ENCODE results near the gene CACNA1S.

Gene CACNA1S

DNA sequence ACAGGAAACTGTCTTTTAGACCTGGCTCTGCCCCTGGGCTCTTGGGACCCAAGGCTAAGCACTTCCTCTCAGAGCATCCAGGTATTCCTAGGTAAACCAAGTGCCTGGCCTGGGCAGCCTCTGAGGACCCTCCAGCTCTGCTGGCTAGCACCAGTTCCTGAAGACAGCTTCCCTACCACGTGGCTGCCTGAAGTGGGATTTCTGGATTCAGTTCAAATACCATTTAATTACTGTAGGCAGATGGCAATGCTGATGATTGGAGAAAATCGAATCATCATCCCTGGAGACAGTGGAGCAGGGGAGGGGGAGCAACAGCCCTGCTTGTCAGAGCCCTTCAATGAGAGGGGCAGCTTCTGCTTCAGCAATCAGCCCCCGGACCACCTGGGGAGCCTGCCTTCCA lies 100.6 kb downstream of the CACNA1S start:
- no peak for DNase-seq (ENCODE audit: low read depth)

DNA sequence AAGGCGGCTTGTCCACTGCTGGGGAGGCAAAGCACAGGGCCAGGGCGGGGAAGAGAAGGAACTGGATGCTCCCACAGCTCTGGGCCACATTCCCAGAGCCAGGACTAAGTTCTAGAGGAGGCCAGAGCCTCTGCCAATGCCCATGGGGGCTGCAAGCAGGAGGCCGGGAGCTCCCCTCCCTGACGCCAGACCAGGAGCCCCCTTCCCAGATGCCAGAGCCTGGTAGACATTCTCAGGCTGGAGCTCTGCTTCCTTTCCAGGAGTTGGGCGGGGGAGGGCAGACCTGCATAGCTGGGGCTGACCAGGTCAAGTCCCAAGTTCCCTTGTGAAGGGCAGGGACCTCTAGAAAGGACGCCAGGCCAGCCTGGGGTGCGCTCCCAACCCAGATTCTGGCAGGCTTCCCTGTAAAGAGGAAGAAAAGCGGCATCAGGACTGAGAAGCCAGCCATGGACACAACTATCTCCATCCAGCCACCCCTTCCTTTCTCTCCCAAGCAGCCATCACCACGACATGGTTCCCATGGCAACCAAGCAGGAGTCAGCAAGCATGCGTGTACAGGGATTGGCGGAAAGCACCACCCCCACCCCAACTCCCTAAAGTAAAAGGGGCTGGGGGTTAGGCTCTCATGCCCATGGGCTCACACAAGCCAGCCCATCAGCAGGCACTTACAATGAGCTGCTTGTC lies 102.1 kb downstream of the CACNA1S start:
- no peak for DNase-seq (ENCODE audit: low read depth)

DNA sequence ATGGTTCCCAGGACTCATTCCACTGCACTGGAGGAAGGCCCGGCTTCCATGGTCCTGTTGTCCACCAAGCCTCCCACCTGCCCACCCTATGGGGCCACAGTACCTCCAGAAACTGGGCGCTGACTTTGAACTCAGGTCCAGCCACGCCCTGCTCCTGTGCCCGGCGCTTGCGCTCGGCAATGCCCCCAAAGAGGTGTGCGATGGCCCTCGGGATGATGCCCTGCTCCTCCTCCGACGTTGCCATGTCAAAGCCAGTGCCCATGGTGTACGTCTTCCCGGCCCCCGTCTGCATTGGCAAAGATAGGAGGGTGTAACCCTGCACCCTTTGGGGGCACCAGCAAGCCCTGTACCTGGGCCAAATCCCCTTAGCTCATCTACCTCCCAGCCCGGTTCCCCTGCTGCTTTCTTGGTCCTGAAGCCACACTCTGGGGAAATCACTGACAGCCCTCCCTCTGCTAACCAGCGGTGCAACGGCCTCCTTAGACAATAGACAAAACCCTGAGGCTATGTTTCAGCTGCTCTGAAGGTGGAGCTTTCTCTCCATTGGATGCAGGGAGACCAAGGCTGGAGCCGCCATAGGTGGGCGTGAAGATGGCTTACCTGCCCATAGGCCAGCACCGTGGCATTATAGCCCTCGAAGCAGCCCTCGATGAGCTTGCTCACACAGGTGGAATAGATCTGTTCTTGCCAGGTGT lies 103.4 kb downstream of the CACNA1S start:
- no peak for DNase-seq (ENCODE audit: low read depth)

DNA sequence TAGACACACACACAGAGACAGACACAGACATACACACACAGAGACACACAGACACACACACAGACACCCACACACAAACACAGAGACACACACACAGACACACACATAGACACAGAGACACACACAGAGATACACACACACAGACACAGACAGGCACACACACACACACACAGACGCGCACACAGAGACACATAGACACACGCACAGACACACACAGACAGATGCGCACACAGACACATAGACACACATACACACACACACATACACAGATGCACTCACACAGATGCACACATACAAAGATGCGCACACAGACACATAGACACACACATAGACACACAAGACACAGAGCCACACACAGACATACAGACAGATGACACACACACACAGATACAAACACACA lies 104.7 kb downstream of the CACNA1S start:
- DNase-seq (ENCODE audit: low read depth) = no peak

DNA sequence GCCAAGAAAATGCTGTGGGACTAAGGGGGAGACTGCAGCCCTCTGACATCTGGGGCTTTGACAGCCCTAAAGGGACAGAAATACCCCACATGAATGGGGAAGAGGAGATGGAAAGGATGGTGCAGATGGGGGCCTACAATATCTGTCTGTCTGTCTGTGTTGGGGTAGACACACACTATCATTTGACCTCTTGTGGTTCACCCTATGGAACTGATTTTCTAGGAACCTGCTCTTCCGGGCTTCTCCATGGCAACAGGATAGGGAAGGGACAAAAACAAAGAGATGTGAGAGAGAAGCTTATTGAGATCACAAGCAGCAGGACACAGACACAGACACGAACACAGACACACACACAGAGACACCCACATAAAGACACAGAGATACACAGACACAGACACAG lies 105.8 kb downstream of the CACNA1S start:
- no peak for DNase-seq (ENCODE audit: low read depth)

DNA sequence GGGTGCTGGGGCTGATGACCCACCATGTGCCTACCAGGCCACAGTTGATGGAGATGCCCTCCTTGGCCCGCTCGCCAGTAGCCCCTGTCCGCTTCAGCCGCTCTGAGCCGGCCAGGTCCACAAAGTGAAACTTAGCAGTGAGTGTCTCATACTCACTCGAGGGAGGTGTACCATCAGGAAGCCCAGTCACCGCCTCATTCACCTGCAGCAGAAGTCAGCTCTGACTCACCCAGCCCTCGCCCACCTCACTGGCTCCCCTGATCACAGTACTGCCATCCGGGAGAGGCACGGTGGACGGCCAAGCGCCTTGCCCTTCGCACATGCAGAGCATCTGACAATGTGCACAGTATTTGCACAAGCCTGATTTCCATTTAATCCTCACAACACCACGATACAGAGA lies 107.5 kb downstream of the CACNA1S start:
- DNase-seq (ENCODE audit: low read depth) = no peak

DNA sequence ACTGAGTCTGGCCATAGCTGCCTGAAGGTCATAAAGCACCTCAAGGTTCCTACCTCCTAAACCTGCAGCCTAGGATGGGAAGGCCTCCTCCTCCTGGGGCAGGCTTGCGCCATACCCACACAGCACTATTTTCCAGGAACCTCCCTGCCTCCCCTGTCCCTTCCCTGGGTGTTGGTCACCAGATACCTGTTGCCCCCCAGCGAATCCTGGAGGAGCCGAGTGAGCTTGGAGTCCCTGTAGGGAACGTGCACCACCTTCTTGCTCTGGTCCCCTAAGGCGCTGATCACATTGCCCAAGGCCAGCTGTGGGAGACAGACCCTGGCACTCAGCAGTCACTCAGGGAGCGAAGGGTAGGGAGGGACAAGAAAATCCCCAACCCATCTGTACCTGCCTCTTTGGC lies 108.1 kb downstream of the CACNA1S start:
- no peak for DNase-seq (ENCODE audit: low read depth)

DNA sequence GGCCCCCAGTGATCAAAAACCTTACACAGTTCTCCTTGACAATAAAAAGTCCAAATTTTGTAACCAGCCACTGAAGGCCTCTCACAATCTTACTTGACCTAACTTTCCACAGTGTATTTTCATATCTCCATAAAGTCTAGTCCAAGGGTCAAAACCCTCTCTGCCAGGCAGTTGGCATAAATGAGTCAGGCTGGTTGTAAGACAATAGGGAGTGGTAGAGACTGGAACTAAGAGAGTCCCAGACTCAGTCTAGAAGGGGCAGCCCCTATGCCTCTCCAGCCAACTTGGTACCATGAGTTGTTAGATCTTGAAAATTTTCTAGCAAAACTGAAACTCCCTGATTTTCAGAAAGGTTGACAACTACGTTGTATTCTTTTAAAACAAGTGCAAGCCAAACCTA lies 109.7 kb downstream of the CACNA1S start:
- no peak for DNase-seq (ENCODE audit: low read depth)

DNA sequence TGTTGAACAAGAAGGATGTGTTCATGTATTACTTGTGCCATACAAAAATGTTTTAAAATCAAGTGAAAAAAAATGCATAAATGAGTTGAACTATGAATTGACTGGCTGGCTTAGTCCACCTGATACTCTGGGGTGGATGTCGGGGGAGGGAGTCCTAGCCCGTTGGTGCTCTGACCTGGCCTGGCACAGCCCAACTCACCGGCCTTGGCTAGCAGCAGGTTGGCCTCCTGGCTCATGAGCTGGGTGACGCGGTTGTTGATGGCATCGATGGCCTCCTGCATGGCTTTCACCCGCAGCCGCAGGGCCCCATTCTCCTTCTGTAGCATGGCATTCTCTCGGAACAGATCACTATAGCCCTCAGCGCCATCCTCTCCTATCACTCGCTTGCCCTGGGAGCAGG lies 110.3 kb downstream of the CACNA1S start:
- no peak for DNase-seq (ENCODE audit: low read depth)

DNA sequence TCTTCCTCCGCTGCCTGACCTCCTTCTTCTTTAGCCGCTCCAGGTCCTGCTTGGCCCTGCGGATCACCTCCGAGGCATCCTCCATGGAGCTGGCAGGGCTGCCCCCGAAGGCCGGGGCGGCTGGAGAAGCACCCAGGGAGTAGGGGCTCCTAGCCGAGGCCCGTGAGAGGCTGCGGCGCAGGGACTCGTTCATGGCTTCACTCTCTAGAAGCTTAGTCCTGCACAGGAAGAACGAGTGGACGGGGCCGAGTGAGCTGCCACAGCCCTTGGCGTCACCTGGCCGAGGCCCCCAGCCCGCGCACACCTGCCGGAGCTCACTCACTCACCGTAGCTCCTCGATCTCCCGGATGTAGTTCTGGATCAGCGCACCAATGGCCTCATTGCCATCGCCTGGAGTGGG lies 111.8 kb downstream of the CACNA1S start:
- no peak for DNase-seq (ENCODE audit: low read depth)

DNA sequence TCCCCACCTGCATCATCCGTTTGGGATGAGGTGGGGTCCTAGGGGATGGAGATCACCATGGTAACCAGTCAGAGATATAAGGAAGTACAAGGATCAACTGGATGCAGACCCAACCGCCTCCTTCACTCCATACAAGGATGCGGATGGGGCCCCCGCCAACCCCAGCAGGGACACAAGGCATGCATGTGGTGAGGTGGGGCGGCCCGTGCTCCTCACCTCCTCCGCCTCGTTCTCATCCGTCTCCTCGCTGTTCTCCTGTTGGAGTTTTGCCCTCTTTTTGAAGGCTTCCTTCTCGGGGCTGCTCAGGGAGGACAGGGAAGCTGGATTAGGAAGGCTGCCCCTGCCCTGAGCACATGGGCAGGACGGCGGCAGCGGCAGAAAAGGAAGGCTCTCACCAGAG lies 112.6 kb downstream of the CACNA1S start:
- DNase-seq (ENCODE audit: low read depth) = no peak

DNA sequence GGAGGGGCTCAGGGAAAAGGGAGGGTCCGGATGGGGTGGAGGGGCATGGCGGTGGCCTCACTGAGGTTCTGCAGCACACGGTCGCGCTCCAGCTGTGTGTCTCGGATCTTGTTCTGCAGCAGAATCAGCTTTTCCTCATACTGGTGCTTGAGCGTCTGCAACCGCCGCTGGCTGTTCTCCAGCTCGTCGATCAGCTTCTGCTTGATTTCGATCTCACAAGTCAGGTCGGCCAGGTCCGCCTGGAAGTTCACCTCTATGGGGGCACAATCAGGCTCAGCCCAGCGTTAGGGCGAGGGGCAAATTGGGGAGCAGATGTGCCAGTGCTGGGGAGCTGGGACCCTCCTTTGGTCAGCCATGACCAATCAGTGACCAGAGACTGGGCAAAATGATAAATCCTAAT lies 113.9 kb downstream of the CACNA1S start:
- DNase-seq (ENCODE audit: low read depth) = no peak

DNA sequence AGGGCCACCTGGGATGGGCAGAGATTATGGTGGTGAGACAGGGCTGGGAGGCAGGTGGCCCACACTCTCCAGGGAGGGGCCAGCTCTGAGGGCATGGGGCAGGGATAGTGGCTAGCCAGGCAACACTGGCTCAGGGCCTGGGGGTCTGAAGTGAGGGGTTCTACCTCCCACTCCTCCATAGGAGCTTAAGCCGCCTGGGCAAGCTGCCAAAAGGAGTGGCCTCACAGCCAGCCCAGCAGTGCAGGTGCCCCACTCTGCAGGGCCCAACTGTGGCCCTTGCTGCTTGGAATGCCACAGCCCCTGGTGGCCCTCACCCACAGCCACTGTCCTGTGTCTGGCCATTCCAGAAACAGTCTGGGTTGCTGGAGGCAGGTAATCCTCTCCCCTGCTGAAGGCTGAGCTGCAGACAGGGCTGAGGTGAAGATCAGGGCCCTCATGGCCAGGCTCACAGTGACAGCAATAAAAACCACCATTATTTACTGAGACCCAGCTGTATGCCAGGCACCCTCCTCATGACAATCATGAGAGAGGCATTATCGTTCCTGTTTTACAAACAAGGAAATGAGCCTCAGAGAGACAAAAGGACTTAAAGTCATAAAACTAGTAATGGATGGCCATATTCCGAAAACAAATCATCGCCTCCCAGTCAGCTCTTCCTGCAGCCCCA lies 119.7 kb downstream of the CACNA1S start:
- no peak for DNase-seq (ENCODE audit: low read depth)

DNA sequence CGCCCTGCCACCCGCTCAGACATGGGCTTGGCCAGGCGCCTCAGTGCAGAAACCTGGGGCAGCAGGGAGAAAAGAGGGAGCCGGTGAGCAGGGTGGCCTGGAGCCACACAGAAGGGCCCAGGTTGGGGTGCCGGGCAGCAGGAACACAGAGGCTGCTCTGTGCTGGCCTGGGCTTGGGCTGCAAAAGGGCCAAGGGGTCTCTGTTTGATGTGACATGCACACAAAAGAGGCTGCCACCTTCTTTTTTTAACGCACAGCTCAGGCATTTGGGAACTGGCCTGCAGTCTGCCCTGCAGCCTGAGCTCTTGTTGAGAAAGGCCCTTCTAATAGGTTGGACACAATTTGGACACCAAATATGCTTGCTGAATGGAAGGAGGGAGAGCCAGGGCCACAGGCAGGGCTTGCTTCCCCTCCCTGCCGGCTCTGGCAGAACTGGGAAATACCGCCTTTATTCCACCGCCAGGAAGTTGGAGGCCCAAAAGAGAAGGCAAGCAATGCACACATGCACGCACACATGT lies 121.1 kb downstream of the CACNA1S start:
- no peak for DNase-seq (ENCODE audit: low read depth)

DNA sequence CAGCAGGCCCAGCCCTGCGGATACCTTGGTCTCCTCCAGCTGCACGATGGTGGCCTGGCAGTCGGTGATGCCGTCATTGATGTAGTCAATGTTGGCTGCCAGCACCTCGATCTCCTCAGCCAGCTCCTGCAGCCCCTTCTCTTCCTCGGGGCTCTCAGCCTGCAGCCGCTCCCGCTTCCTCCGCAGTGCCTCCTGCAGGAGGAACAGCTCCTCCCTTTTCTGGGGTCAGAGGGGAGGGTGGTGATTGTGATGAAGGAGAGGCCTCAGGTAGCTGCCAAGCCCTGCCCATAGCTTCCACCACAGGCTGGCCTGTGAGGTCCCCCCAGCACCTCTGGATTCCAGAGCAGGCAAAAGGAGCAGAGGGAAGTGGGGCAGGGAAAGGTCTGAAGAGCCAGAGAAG lies 122.1 kb downstream of the CACNA1S start:
- no peak for DNase-seq (ENCODE audit: low read depth)
